PC-3 (cell line): ENCODE data around the gene SLC5A10.
"Not testable (repeated sequence)": the region's sequence is repeated elsewhere in the genome, so short reads cannot be mapped to it uniquely, and the experiment has no call there.

Experiments
- EZH2 ChIP-seq: fragments of 300-600 bp; sonication (generic); IDR thresholded peaks from one replicate; pipeline ENCODE4 v1.6.1; 2017; ENCODE audit warnings: antibody characterized with exemption, mild to moderate bottlenecking, low read length; ENCODE audit not compliant: unreplicated experiment
- EZH2phosphoT487 ChIP-seq: fragments of 300-600 bp; sonication (generic); IDR thresholded peaks from 2 replicates; pipeline ENCODE4 v1.6.1; 2018; ENCODE audit warnings: mild to moderate bottlenecking, antibody characterized with exemption, low read length, borderline replicate concordance
- TF ChIP-seq, protein P1 (sequence below): fragments of 300-600 bp; sonication (generic); conservative IDR thresholded peaks from 2 replicates; pipeline ENCODE4 v1.5.1; 2017; ENCODE audit warnings: antibody characterized with exemption, low read depth, mild to moderate bottlenecking, low read length

DNA sequence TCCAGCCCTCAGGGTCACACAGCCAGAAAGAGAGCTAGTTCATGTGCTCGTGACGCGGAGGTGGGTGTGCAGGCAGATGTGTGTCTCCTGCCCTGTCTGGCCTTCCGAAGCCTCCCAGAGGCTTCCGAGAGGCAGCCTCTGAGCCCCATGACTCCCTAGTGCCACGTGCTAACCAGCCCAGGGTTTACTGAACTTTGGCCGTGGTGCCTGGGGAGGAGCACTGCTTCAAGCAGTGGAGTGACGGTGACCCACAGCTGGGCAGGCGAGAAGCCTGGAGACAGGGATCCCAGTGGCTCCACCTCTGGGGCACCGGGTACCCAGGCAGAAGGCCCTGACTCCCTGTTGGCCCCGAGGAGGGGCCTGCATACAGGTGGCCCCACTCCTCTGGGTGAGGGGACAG, 76.7 kb downstream of the SLC5A10 start:
- TF ChIP-seq, protein P1, sequence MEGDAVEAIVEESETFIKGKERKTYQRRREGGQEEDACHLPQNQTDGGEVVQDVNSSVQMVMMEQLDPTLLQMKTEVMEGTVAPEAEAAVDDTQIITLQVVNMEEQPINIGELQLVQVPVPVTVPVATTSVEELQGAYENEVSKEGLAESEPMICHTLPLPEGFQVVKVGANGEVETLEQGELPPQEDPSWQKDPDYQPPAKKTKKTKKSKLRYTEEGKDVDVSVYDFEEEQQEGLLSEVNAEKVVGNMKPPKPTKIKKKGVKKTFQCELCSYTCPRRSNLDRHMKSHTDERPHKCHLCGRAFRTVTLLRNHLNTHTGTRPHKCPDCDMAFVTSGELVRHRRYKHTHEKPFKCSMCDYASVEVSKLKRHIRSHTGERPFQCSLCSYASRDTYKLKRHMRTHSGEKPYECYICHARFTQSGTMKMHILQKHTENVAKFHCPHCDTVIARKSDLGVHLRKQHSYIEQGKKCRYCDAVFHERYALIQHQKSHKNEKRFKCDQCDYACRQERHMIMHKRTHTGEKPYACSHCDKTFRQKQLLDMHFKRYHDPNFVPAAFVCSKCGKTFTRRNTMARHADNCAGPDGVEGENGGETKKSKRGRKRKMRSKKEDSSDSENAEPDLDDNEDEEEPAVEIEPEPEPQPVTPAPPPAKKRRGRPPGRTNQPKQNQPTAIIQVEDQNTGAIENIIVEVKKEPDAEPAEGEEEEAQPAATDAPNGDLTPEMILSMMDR: not testable (repeated sequence)
- TF ChIP-seq EZH2, EZH2phosphoT487: not testable (repeated sequence)
